Measurements from ENCODE around the gene PCDHB6. TPM values are rescaled to one million over a fixed set of nuclear protein-coding genes. Genes with fewer than 3 reads are reported as not detected.
"Not testable (repeated sequence)": the region's sequence is repeated elsewhere in the genome, so short reads cannot be mapped to it uniquely, and the experiment has no call there.

Gene PCDHB6
- total RNA-seq, 4 donors from 2014 or later, result 0.14 to 0.32 TPM; not detected in 2

DNA sequence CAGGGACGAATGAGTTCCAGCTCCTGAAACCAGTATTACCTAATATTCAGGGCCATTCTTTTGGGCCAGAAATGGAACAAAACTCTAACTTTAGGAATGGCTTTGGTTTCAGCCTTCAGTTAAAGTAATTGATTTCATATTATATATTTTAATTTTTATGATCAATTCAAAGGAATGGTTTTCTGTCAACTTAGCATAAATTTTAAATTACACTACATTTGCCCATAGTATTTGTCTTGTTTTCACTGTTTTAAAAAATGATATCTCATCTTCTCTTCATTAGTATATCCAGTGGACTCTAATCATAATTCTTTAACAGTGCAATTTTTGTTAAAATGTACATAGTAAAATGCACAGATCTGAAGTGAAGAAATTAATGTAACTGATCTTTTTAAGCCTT is 30.5 kb downstream of the PCDHB6 start:
- Histone ChIP-seq H3K4me1 (no peaks in the 10 kb centered on the region), H3K27me3 (peaks cover 18% of the 10 kb centered on the region), H3K9me3 (peaks cover 25 to 38% of the 10 kb centered on the region in 2 donors), H3K36me3 (no peaks in the 10 kb centered on the region), H3K27ac (no peak overlapping the region), H3K4me3 (no peak overlapping the region)
- WGBS, 2 donors (ENCODE audit: low coverage in 1 of 2), result 67% methylated on average over 1 of the region's 1 CpG; no CpG with 5 or more reads in 1 of the 2 donors
- TF ChIP-seq POLR2AphosphoS5 (IDR thresholded peaks at IDR 0.05), result no peak
- TF ChIP-seq POLR2A (IDR thresholded peaks at IDR 0.05), result no peak
- no peak for TF ChIP-seq EP300 (IDR thresholded peaks at IDR 0.05; ENCODE audit: low read depth)
- TF ChIP-seq, protein P1, sequence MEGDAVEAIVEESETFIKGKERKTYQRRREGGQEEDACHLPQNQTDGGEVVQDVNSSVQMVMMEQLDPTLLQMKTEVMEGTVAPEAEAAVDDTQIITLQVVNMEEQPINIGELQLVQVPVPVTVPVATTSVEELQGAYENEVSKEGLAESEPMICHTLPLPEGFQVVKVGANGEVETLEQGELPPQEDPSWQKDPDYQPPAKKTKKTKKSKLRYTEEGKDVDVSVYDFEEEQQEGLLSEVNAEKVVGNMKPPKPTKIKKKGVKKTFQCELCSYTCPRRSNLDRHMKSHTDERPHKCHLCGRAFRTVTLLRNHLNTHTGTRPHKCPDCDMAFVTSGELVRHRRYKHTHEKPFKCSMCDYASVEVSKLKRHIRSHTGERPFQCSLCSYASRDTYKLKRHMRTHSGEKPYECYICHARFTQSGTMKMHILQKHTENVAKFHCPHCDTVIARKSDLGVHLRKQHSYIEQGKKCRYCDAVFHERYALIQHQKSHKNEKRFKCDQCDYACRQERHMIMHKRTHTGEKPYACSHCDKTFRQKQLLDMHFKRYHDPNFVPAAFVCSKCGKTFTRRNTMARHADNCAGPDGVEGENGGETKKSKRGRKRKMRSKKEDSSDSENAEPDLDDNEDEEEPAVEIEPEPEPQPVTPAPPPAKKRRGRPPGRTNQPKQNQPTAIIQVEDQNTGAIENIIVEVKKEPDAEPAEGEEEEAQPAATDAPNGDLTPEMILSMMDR (IDR thresholded peaks at IDR 0.05), result no peak
- DNase-seq, result no peak
- in situ Hi-C loops (cut with MboI; ENCODE audit: low pct_ligation_motif_present in 1 of 4, low pct_unique_long_range_greater_than_20kb in 1 of 4, low sequenced_read_pairs in 3 of 4) (no loop called here), intact Hi-C loops (cut with DNase I; ENCODE audit: low total_unique reads) (no loop called here)

DNA sequence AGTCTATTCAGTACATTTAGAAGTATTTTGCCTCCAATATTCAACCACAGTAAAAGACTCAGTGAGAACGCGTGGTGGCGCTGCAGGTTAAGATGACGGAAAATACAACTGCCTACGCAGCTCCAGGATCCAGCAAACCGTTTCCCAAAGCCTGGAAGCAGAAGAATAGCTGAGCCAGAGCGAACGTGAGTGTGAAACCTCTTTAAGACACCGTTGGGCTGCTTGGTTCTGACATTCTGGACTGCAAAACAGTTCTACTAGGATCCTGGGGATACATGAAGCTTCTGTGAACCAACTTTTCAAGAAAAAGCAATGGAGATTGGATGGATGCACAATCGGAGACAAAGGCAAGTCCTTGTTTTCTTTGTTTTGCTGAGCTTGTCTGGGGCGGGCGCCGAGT is 32.4 kb downstream of the PCDHB6 start, which contains the start of gene PCDHB16:
PCDHB16 (plus strand) TSS at position 140 of the 400 bp plus-strand sequence; CDS start at position 313, 173 bp downstream.
- Histone ChIP-seq H3K9me3 (peaks cover 23 to 26% of the 10 kb centered on the region in 2 donors), H3K4me3 (peak within 1 kb of the TSS in 2 of 4 donors; percentile 9 to 14), H3K36me3 (no peaks in the 10 kb centered on the region), H3K27me3 (peaks cover 9% of the 10 kb centered on the region), H3K4me1 (no peaks in the 10 kb centered on the region), H3K27ac (no peak within 1 kb of the TSS)
- TF ChIP-seq, protein P1 (IDR thresholded peaks at IDR 0.05), result peak in 1 of 5 experiments; percentile 4
- no peak for TF ChIP-seq POLR2A (IDR thresholded peaks at IDR 0.05)
- TF ChIP-seq EP300 (IDR thresholded peaks at IDR 0.05; ENCODE audit: low read depth), result no peak
- TF ChIP-seq POLR2AphosphoS5 (IDR thresholded peaks at IDR 0.05), result no peak
- in situ Hi-C loops (cut with MboI; ENCODE audit: low pct_ligation_motif_present in 1 of 4, low pct_unique_long_range_greater_than_20kb in 1 of 4, low sequenced_read_pairs in 3 of 4), result no loop called here
- no peak for DNase-seq
- intact Hi-C loops (cut with DNase I; ENCODE audit: low total_unique reads), result no loop called here
- WGBS, 2 donors (ENCODE audit: low coverage in 1 of 2), result 10 to 38% methylated on average over 9 to 13 of the region's 13 CpGs

DNA sequence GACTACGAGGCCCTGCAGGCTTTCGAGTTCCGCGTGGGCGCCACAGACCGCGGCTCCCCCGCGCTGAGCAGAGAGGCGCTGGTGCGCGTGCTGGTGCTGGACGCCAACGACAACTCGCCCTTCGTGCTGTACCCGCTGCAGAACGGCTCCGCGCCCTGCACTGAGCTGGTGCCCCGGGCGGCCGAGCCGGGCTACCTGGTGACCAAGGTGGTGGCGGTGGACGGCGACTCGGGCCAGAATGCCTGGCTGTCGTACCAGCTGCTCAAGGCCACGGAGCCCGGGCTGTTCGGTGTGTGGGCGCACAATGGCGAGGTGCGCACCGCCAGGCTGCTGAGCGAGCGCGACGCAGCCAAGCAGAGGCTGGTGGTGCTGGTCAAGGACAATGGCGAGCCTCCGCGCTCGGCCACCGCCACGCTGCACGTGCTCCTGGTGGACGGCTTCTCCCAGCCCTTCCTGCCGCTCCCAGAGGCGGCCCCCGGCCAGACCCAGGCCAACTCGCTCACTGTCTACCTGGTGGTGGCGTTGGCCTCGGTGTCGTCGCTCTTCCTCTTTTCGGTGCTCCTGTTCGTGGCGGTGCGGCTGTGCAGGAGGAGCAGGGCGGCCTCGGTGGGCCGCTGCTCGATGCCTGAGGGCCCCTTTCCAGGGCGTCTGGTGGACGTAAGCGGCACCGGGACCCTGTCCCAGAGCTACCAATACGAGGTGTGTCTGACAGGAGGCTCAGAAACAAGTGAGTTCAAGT is 34.4 kb downstream of the PCDHB6 start:
- intact Hi-C loops (cut with DNase I; ENCODE audit: low total_unique reads); DNase-seq; H3K27ac ChIP-seq; in situ Hi-C loops (cut with MboI; ENCODE audit: low pct_ligation_motif_present in 1 of 4, low pct_unique_long_range_greater_than_20kb in 1 of 4, low sequenced_read_pairs in 3 of 4); H3K4me3 ChIP-seq; H3K27me3 ChIP-seq; H3K36me3 ChIP-seq; H3K4me1 ChIP-seq: not testable (repeated sequence)
- 70% methylated on average over 23 of the region's 69 CpGs; no CpG with 5 or more reads in 1 of the 2 donors for WGBS, 2 donors (ENCODE audit: low coverage in 1 of 2)
- peaks cover 21 to 23% of the 10 kb centered on the region in 2 donors for H3K9me3 ChIP-seq

DNA sequence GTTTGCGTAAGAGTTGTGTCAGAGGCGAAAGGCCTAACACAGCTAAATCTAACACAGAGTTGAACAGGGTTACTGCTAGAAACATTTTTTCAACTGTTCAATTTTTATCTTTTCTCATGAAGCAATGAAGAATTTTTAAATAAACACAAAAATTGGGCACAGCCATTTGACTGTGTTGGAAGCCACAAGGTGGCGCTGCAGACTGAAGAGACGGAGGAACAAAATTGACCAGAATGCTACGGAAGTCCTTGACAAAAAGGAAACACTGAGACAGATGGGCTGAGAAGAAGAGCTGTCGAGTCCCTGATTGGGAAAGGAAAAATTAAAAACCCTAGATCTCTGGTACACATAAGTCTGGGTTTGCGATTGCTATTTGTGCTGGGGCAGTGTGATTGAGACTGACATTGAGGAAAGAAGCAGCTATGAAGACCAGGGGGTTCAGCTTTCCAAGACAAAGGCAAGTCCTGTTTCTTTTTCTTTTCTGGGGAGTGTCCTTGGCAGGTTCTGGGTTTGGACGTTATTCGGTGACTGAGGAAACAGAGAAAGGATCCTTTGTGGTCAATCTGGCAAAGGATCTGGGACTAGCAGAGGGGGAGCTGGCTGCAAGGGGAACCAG is 37.1 kb downstream of the PCDHB6 start, which contains the start of gene PCDHB9:
PCDHB9 (plus strand) TSS at position 265 of the 616 bp plus-strand sequence; CDS start at position 423, 158 bp downstream.
- Histone ChIP-seq H3K4me1 (no peaks in the 10 kb centered on the region), H3K27me3 (peaks cover 4% of the 10 kb centered on the region), H3K27ac (no peak within 1 kb of the TSS), H3K4me3 (peak within 1 kb of the TSS in 1 of 4 donors; percentile 16), H3K9me3 (peaks cover 21 to 39% of the 10 kb centered on the region in 2 donors), H3K36me3 (no peaks in the 10 kb centered on the region)
- 27 to 31% methylated on average over 7 to 9 of the region's 9 CpGs for WGBS, 2 donors (ENCODE audit: low coverage in 1 of 2)
- TF ChIP-seq POLR2A (IDR thresholded peaks at IDR 0.05) (no peak), EP300 (IDR thresholded peaks at IDR 0.05; ENCODE audit: low read depth) (no peak), POLR2AphosphoS5 (IDR thresholded peaks at IDR 0.05) (no peak)
- TF ChIP-seq, protein P1 (IDR thresholded peaks at IDR 0.05), result peak in 3 of 5 experiments; percentile 12 to 24 (median 18)
- no peak for DNase-seq
- intact Hi-C loops (cut with DNase I; ENCODE audit: low total_unique reads), result no loop called here
- in situ Hi-C loops (cut with MboI; ENCODE audit: low pct_ligation_motif_present in 1 of 4, low pct_unique_long_range_greater_than_20kb in 1 of 4, low sequenced_read_pairs in 3 of 4), result no loop called here

DNA sequence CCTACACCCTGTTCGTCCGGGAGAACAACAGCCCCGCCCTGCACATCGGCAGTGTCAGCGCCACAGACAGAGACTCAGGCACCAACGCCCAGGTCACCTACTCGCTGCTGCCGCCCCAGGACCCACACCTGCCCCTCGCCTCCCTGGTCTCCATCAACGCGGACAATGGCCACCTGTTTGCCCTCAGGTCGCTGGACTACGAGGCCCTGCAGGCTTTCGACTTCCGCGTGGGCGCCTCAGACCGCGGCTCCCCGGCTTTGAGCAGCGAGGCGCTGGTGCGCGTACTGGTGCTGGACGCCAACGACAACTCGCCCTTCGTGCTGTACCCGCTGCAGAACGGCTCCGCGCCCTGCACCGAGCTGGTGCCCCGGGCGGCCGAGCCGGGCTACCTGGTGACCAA is 38.8 kb downstream of the PCDHB6 start:
- H3K4me3 ChIP-seq; H3K27me3 ChIP-seq; intact Hi-C loops (cut with DNase I; ENCODE audit: low total_unique reads); H3K4me1 ChIP-seq; DNase-seq; H3K27ac ChIP-seq; in situ Hi-C loops (cut with MboI; ENCODE audit: low pct_ligation_motif_present in 1 of 4, low pct_unique_long_range_greater_than_20kb in 1 of 4, low sequenced_read_pairs in 3 of 4); H3K36me3 ChIP-seq: not testable (repeated sequence)
- WGBS, 2 donors (ENCODE audit: low coverage in 1 of 2), result 68% methylated on average over 19 of the region's 37 CpGs; no CpG with 5 or more reads in 1 of the 2 donors
- peaks cover 21 to 41% of the 10 kb centered on the region in 2 donors for H3K9me3 ChIP-seq

DNA sequence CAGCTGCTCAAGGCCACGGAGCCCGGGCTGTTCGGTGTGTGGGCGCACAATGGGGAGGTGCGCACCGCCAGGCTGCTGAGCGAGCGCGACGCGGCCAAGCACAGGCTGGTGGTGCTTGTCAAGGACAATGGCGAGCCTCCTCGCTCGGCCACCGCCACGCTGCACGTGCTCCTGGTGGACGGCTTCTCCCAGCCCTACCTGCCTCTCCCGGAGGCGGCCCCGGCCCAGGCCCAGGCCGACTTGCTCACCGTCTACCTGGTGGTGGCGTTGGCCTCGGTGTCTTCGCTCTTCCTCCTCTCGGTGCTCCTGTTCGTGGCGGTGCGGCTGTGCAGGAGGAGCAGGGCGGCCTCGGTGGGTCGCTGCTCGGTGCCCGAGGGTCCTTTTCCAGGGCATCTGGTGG is 39.3 kb downstream of the PCDHB6 start:
- H3K4me3 ChIP-seq; H3K36me3 ChIP-seq; H3K27ac ChIP-seq; DNase-seq; in situ Hi-C loops (cut with MboI; ENCODE audit: low pct_ligation_motif_present in 1 of 4, low pct_unique_long_range_greater_than_20kb in 1 of 4, low sequenced_read_pairs in 3 of 4); H3K27me3 ChIP-seq; intact Hi-C loops (cut with DNase I; ENCODE audit: low total_unique reads); H3K4me1 ChIP-seq: not testable (repeated sequence)
- WGBS, 2 donors (ENCODE audit: low coverage in 1 of 2), result 70% methylated on average over 27 of the region's 35 CpGs; no CpG with 5 or more reads in 1 of the 2 donors
- H3K9me3 ChIP-seq, result peaks cover 21 to 41% of the 10 kb centered on the region in 2 donors
